ENCODE results near the gene HAUS7.

GRCh38 chrX:153456161-153456560 is 14.2 kb downstream of the HAUS7 start:
- TF ChIP-seq CTCF (IDR thresholded peaks at IDR 0.05) (no peak), POLR2A (IDR thresholded peaks at IDR 0.05) (no peak)

All from uterus (tissue), 2 donors.